HUES48 (cell line): ENCODE data around the gene MARCHF2.
A peak's percentile ranks its signal among the peaks of the same experiment; 100 is the strongest.
"Not testable (repeated sequence)": the region's sequence is repeated elsewhere in the genome, so short reads cannot be mapped to it uniquely, and the experiment has no call there.

Experiments
- H3K27ac ChIP-seq: one replicate; pipeline ENCODE4 v1.7.0; 2013; ENCODE audit warnings: low read depth, low read length, inconsistent platforms
- H3K27me3 ChIP-seq: 2 replicates; pipeline ENCODE4 v1.6.1; 2013; ENCODE audit warnings: mild to moderate bottlenecking, low read length; ENCODE audit not compliant: control insufficient read depth, insufficient read depth
- H3K36me3 ChIP-seq: 2 replicates; pipeline ENCODE4 v1.6.1; 2013; ENCODE audit warnings: low read length; ENCODE audit not compliant: control insufficient read depth, insufficient read depth
- H3K4me1 ChIP-seq: 2 replicates; pipeline ENCODE4 v1.6.1; 2013; ENCODE audit warnings: mild to moderate bottlenecking, low read length; ENCODE audit not compliant: control insufficient read depth, insufficient read depth
- H3K4me3 ChIP-seq: 2 replicates; pipeline ENCODE4 v1.5.1; 2013; ENCODE audit warnings: mild to moderate bottlenecking, low read depth, low read length
- H3K9ac ChIP-seq: 2 replicates; pipeline ENCODE4 v1.6.1; 2013; ENCODE audit warnings: mild to moderate bottlenecking, low read depth, low read length, moderate library complexity
- H3K9me3 ChIP-seq: 2 replicates; pipeline ENCODE4 v1.6.1; 2013; ENCODE audit warnings: low read length; ENCODE audit not compliant: control insufficient read depth, insufficient read depth

Gene MARCHF2

DNA sequence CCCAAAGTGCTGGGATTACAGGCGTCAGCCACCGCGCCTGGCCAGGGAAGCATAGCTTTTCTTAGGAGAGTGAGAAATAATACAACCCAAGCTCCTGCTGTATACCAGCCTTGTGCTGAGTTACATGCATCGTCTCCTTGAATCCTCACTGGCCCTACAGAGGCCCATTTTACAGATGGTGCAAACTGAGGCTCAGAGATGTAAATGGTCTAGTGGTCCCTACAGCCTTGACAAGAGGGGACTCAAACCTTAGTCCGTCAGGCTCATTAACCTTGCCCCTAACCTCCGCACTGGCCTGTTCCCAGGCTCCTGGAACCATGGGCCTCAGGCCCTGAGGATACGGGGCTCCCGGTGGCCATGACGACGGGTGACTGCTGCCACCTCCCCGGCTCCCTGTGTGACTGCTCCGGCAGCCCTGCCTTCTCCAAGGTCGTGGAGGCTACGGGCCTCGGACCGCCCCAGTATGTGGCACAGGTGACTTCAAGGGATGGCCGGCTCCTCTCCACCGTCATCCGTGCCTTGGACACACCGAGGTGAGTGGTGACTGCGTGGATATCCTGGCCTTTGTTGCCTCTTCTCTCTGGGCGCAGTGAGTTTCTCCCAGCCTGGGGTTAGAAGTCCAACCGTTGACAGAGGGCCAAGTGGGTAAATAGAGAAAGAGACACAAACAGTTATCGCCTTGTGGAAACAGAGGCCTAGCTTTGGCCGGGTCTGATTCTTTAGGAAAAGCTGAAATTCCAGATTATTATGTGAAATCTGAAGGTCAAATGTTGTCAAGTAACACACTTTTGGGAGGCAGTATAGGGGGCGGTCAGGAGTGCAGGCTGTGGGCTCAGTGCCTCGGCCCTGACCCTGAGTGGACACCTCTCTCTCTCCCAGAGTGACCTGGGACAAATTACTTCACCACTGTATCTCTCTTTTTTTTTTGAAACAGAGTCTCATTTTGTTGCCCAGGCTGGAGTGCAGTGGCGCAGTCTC is 8.7 kb downstream of the MARCHF2 start:
- Histone ChIP-seq H3K27ac (no peak overlapping the region), H3K4me3 (no peak overlapping the region), H3K36me3 (no peaks in the 10 kb centered on the region; the same call in 1 of the 2 replicates), H3K9me3 (no peaks in the 10 kb centered on the region), H3K27me3 (no peaks in the 10 kb centered on the region), H3K9ac (no peak overlapping the region), H3K4me1 (no peaks in the 10 kb centered on the region)

- no peak overlapping the region for H3K9ac ChIP-seq
- no peak overlapping the region for H3K4me3 ChIP-seq
- H3K36me3 ChIP-seq, result no peaks in the 10 kb centered on the region; the same call in 1 of the 2 replicates
- no peaks in the 10 kb centered on the region for H3K27me3 ChIP-seq
- H3K9me3 ChIP-seq, result no peaks in the 10 kb centered on the region
- H3K4me1 ChIP-seq, result no peaks in the 10 kb centered on the region
- peak overlapping the region; percentile 26 for H3K27ac ChIP-seq
These were observed 10.7 kb downstream of the MARCHF2 start for GRCh38 chr19:8423817-8424223.

- H3K4me3 ChIP-seq, H3K4me1 ChIP-seq, H3K9me3 ChIP-seq: not testable (repeated sequence)
These were observed 12.2 kb downstream of the MARCHF2 start for GRCh38 chr19:8425331-8425730.

GRCh38 chr19:8426283-8426682 is 13.2 kb downstream of the MARCHF2 start:
- Histone ChIP-seq H3K27me3 (no peaks in the 10 kb centered on the region), H3K4me3 (no peak overlapping the region), H3K4me1 (no peaks in the 10 kb centered on the region), H3K36me3 (no peaks in the 10 kb centered on the region; the same call in 1 of the 2 replicates), H3K9ac (no peak overlapping the region), H3K9me3 (no peaks in the 10 kb centered on the region), H3K27ac (no peak overlapping the region)

More at GRCh38 chr19:8425331-8425730, 12.2 kb downstream of the MARCHF2 start:
- H3K36me3 ChIP-seq, H3K9ac ChIP-seq, H3K27me3 ChIP-seq, H3K27ac ChIP-seq: not testable (repeated sequence)

GRCh38 chr19:8429044-8429443 is 15.9 kb downstream of the MARCHF2 start:
- Histone ChIP-seq H3K27ac (no peak overlapping the region), H3K9me3 (no peaks in the 10 kb centered on the region), H3K9ac (no peak overlapping the region), H3K4me3 (no peak overlapping the region), H3K4me1 (no peaks in the 10 kb centered on the region), H3K36me3 (no peaks in the 10 kb centered on the region; the same call in 1 of the 2 replicates), H3K27me3 (no peaks in the 10 kb centered on the region)

- Histone ChIP-seq H3K27ac (no peak overlapping the region), H3K36me3 (no peaks in the 10 kb centered on the region), H3K9ac (no peak overlapping the region), H3K27me3 (no peaks in the 10 kb centered on the region), H3K9me3 (no peaks in the 10 kb centered on the region), H3K4me3 (no peak overlapping the region), H3K4me1 (no peaks in the 10 kb centered on the region)
These were observed 16.7 kb downstream of the MARCHF2 start for GRCh38 chr19:8429826-8430225.

DNA sequence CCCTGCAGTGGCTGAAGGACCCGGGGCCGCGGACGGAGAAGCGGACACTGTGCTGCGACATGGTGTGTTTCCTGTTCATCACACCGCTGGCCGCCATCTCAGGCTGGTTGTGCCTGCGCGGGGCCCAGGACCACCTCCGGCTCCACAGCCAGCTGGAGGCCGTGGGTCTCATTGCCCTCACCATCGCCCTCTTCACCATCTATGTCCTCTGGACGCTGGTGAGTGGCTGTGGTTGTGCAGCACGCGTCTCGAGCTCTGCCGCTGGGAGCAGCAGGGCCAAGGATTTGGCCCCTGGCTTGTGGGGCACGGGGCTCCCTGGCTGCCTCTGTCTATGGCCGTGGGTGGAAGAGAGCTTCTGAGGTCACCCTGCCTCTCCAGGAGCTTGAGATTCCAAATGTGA is 17.5 kb downstream of the MARCHF2 start:
- Histone ChIP-seq H3K27me3 (no peaks in the 10 kb centered on the region), H3K9me3 (no peaks in the 10 kb centered on the region), H3K4me1 (no peaks in the 10 kb centered on the region), H3K9ac (no peak overlapping the region), H3K4me3 (no peak overlapping the region), H3K27ac (no peak overlapping the region), H3K36me3 (no peaks in the 10 kb centered on the region)

DNA sequence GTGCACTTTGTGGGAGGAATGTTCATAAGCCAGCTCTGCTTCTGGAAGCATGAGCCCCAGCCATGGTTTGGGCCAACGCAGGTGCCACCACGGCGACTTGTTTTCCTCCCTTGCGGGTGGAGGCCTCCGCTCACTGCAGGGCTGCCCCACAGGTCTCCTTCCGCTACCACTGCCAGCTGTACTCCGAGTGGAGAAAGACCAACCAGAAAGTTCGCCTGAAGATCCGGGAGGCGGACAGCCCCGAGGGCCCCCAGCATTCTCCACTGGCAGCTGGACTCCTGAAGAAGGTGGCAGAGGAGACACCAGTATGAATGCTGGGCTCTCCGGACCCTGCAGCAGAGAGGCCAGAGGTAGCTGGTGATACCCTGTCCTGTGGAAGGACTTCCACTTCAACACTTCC is 25.1 kb downstream of the MARCHF2 start:
- H3K4me3 ChIP-seq, result no peak overlapping the region
- H3K9me3 ChIP-seq, result no peaks in the 10 kb centered on the region
- no peaks in the 10 kb centered on the region; the same call in 1 of the 2 replicates for H3K36me3 ChIP-seq
- H3K9ac ChIP-seq, result no peak overlapping the region
- no peaks in the 10 kb centered on the region for H3K27me3 ChIP-seq
- no peak overlapping the region for H3K27ac ChIP-seq
- peaks cover 6% of the 10 kb centered on the region; the same call in 1 of the 2 replicates for H3K4me1 ChIP-seq

- H3K4me3 ChIP-seq, result no peak overlapping the region
- H3K9ac ChIP-seq, result no peak overlapping the region; the same call in 1 of the 2 replicates
- peaks cover 12% of the 10 kb centered on the region for H3K4me1 ChIP-seq
- no peaks in the 10 kb centered on the region for H3K27me3 ChIP-seq
- peaks cover 6% of the 10 kb centered on the region for H3K36me3 ChIP-seq
- H3K27ac ChIP-seq, result peak overlapping the region; percentile 64
- H3K9me3 ChIP-seq, result no peaks in the 10 kb centered on the region
These were observed 28.8 kb downstream of the MARCHF2 start for GRCh38 chr19:8441725-8442544.

DNA sequence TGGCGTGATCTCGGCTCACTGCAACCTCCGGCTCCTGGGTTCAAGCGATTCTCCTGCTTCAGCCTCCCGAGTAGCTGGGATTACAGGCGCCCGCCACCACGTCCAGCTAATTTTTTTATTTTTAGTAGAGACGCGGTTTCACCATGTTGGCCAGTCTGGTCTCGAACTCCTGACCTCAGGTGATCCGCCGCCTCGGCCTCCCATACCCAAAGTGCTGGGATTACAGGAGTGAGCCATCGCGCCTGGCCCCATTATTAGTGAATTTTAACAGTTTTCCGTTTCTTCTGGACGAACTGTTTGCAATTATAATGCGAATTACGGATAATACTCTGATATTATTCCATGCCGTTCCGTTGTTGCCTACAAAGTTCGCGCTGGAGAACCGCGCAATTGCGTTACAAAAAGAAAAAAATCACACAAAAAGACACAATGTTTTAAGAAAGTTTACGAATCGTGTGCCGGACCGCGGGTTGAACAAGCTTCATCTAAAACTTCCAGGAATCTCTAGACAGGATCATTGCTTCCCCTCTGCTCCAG is 31.1 kb downstream of the MARCHF2 start:
- peaks cover 16% of the 10 kb centered on the region for H3K36me3 ChIP-seq
- H3K4me3 ChIP-seq, result peak overlapping the region; percentile 92
- H3K9me3 ChIP-seq, H3K27me3 ChIP-seq: not testable (repeated sequence)
- peaks cover 30% of the 10 kb centered on the region for H3K4me1 ChIP-seq
- peak overlapping the region; percentile 93 for H3K27ac ChIP-seq
- peak overlapping the region; percentile 88 for H3K9ac ChIP-seq
